ENCODE results near the gene GTF2H1. TPM values are rescaled to one million over a fixed set of nuclear protein-coding genes. Genes with fewer than 3 reads are reported as not detected.
"Not testable (repeated sequence)": the region's sequence is repeated elsewhere in the genome, so short reads cannot be mapped to it uniquely, and the experiment has no call there.

The GTF2H1 gene
- total RNA-seq, 1 donor from 2014 or later: 84.2 TPM

- DNase-seq: no peak
Observed at GRCh38 chr11:18319914-18320313, 2.5 kb upstream of the GTF2H1 start.

- DNase-seq: no peak
Observed at GRCh38 chr11:18320617-18321016, 1.8 kb upstream of the GTF2H1 start.

GRCh38 chr11:18321578-18321968 is 794 bp upstream of the GTF2H1 start:
- no peak for DNase-seq

GRCh38 chr11:18322818-18323570 is 627 bp downstream of the GTF2H1 start:
- no peak for DNase-seq

GRCh38 chr11:18323881-18324280 is 1.5 kb downstream of the GTF2H1 start:
- not testable (repeated sequence) for DNase-seq

- DNase-seq: no peak
Observed at GRCh38 chr11:18324381-18324780, 2.0 kb downstream of the GTF2H1 start.

- DNase-seq: no peak
Observed at GRCh38 chr11:18329196-18329870, 7.0 kb downstream of the GTF2H1 start.

- no peak for DNase-seq
Observed at GRCh38 chr11:18330921-18331320, 8.6 kb downstream of the GTF2H1 start.

GRCh38 chr11:18332302-18332701 is 9.9 kb downstream of the GTF2H1 start:
- no peak for DNase-seq

- no peak for DNase-seq
Observed at GRCh38 chr11:18332891-18333290, 10.5 kb downstream of the GTF2H1 start.

- DNase-seq: no peak
Observed at GRCh38 chr11:18347471-18348125, 25.2 kb downstream of the GTF2H1 start.

GRCh38 chr11:18352581-18352980 is 30.2 kb downstream of the GTF2H1 start:
- no peak for DNase-seq

- no peak for DNase-seq
Observed at GRCh38 chr11:18358646-18359045, 36.3 kb downstream of the GTF2H1 start.

GRCh38 chr11:18361154-18361553 is 38.8 kb downstream of the GTF2H1 start:
- no peak for DNase-seq

GRCh38 chr11:18364495-18365073 is 42.2 kb downstream of the GTF2H1 start:
- DNase-seq: no peak

GRCh38 chr11:18365741-18366140 is 43.4 kb downstream of the GTF2H1 start:
- no peak for DNase-seq

- no peak for DNase-seq
Observed at GRCh38 chr11:18366286-18366685, 43.9 kb downstream of the GTF2H1 start.

GRCh38 chr11:18367431-18367830 is 45.1 kb downstream of the GTF2H1 start:
- no peak for DNase-seq

- no peak for DNase-seq
Observed at GRCh38 chr11:18368221-18368620, 45.9 kb downstream of the GTF2H1 start.

GRCh38 chr11:18369398-18369797 is 47.0 kb downstream of the GTF2H1 start:
- no peak for DNase-seq

GRCh38 chr11:18371279-18371678 is 48.9 kb downstream of the GTF2H1 start:
- DNase-seq: no peak

GRCh38 chr11:18372201-18372600 is 49.8 kb downstream of the GTF2H1 start:
- DNase-seq: no peak

- no peak for DNase-seq
Observed at GRCh38 chr11:18374956-18375355, 52.6 kb downstream of the GTF2H1 start.
